Caco-2 (cell line): ENCODE results near the gene TSPAN9. TPM values are rescaled to one million over a fixed set of nuclear protein-coding genes. Genes with fewer than 3 reads are reported as not detected.

Source experiments
- BruUV-seq: library from RNA; stranded (reverse); fragments of 400-500 nt; replicated peaks from 2 replicates; lab custom pipeline; 2021; lab: Mats Ljungman, UMichigan
- CTCF ChIA-PET: fragments of 300-600 bp; sonication (Branson Sonifier 250); formaldehyde crosslinking; loops from one replicate; lab custom pipeline; 2022; ENCODE audit warnings: antibody characterized with exemption; lab: Charles Lee
- POLR2A ChIA-PET: fragments of 300-600 bp; sonication (Branson Sonifier 250); formaldehyde crosslinking; loops from one replicate; lab custom pipeline; 2022; ENCODE audit warnings: antibody characterized with exemption; lab: Charles Lee
- DNase-seq, 2 experiments: peaks; one replicate each; pipeline versions ENCODE4 v3.0.0 to v3.0.0-alpha.2; 2020 to 2022
- H3K27me3 ChIP-seq: replicated peaks from 2 replicates; pipeline ENCODE4 v1.6.0; 2011; ENCODE audit warnings: low read length; ENCODE audit not compliant: control insufficient read depth, insufficient read depth
- H3K36me3 ChIP-seq: 2 replicates; pipeline ENCODE4 v1.5.1; 2011; ENCODE audit warnings: low read length; ENCODE audit not compliant: control insufficient read depth, insufficient read depth
- H3K4me1 ChIP-seq: fragments of 250-450 bp; sonication (Bioruptor Pico); 2 replicates; pipeline ENCODE4 v1.5.1; 2020; ENCODE audit warnings: mild to moderate bottlenecking
- H3K4me3 ChIP-seq: 2 replicates; pipeline ENCODE4 v1.5.1; 2011; ENCODE audit warnings: low read depth, mild to moderate bottlenecking, control low read depth, low read length
- H3K9me3 ChIP-seq: fragments of 250-450 bp; sonication (Bioruptor Pico); 2 replicates; pipeline ENCODE4 v1.5.1; 2020; ENCODE audit warnings: mild to moderate bottlenecking, moderate library complexity
- H3K27ac Mint-ChIP-seq: one replicate; pipeline ENCODE4 v1.8.0; 2022; ENCODE audit warnings: mixed read lengths; ENCODE audit not compliant: unreplicated experiment
- H3K27me3 Mint-ChIP-seq: one replicate; pipeline ENCODE4 v1.8.0; 2022; ENCODE audit warnings: mixed read lengths; ENCODE audit not compliant: insufficient read depth, unreplicated experiment
- H3K36me3 Mint-ChIP-seq: one replicate; pipeline ENCODE4 v1.8.0; 2022; ENCODE audit warnings: mild to moderate bottlenecking, mixed read lengths; ENCODE audit not compliant: insufficient read depth, unreplicated experiment
- H3K4me1 Mint-ChIP-seq: one replicate; pipeline ENCODE4 v1.8.0; 2022; ENCODE audit warnings: low read depth, mixed read lengths; ENCODE audit not compliant: unreplicated experiment
- H3K4me3 Mint-ChIP-seq: one replicate; pipeline ENCODE4 v1.8.0; 2022; ENCODE audit warnings: mild to moderate bottlenecking, moderate library complexity, mixed read lengths; ENCODE audit not compliant: unreplicated experiment
- H3K9me3 Mint-ChIP-seq: one replicate; pipeline ENCODE4 v1.8.0; 2022; ENCODE audit warnings: mixed read lengths; ENCODE audit not compliant: unreplicated experiment
- intact Hi-C: fragments of 100-400 bp; cut with micrococcal nuclease; formaldehyde crosslinking; loops from one replicate; pipeline ENCODE4 v1.10.0; 2022; ENCODE audit not compliant: unreplicated experiment
- total RNA-seq: library from RNA; stranded (reverse); gene quantifications from 2 replicates; pipeline ENCODE4 v1.2.3, GENCODE V29; 2022
- TF ChIP-seq, protein P1 (sequence below), 2 experiments: fragments of 200-600 bp in 1 of 2; IDR thresholded peaks; 1 replicate in 1 of 2; 2 replicates in 1 of 2; pipeline versions ENCODE4 v1.5.1 to v1.8.0; 2011 to 2022; ENCODE audit warnings: antibody characterized with exemption in 1 of 2, control low read depth in 1 of 2, inconsistent platforms in 1 of 2, low read depth in 1 of 2, low read length in 1 of 2, mild to moderate bottlenecking in 1 of 2, moderate library complexity in 1 of 2; ENCODE audit not compliant: insufficient read depth in 1 of 2, severe bottlenecking in 1 of 2, unreplicated experiment in 1 of 2

Gene TSPAN9
- total RNA-seq, 1 experiment from 2014 or later, result 49.1 TPM

DNA sequence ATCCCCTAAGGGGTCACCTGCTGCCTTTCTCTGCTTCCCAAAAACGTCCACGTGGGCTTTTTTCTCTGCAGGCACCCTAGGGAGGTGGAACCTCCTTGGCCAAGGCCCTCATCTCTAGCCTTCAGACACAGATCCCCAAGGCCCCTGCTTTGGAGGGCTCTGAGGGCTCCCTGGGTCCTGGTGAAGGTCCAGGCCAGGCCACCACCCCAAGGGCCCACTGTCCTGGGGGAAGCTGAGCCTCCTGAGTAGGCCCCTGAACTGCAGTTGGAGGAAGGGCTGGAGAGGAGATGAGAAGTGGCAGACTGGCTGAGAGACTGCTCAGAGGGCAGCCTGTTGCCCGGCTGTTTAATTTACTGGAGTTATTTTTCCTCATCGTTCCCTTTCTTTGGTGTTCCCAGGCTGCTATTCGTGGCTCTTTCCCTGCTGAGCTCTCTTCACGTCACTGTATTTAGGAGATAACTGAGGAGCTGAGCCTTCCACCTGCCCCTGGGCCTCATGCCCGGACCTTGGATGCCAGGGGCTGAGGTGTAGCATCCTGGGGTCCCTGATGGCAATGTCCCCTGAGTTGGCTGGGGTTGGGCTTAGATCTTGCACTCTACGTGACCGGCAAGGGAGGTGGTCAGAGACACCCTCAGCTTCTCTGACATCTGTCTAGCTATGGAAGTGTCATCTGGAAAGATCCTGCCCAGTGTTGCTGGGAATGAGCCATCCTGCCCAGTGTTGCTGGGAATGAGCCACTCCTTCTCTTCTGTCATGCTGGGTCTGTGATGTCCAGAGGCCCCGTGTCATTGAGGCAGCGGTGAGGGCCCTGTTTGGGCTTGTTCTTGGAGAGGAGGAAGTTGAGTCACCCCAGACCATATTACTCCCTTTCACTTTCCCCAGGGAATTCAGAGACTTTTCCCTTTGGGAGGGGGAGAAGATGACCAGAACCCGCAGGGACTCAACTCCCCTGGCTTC is 139.8 kb downstream of the TSPAN9 start:
- Histone ChIP-seq H3K9me3 (no peaks in the 10 kb centered on the region), H3K4me3 (no peak overlapping the region), H3K27me3 (no peaks in the 10 kb centered on the region), H3K36me3 (no peaks in the 10 kb centered on the region), H3K4me1 (no peaks in the 10 kb centered on the region)
- Mint-ChIP-seq H3K27ac (no peak overlapping the region), H3K9me3 (no peaks in the 10 kb centered on the region), H3K4me1 (no peaks in the 10 kb centered on the region), H3K4me3 (no peak overlapping the region), H3K27me3 (no peaks in the 10 kb centered on the region), H3K36me3 (no peaks in the 10 kb centered on the region)
- CTCF ChIA-PET, result interaction anchor here (1.0 to 1.7 kb wide), 2 partner anchors 9 to 15 kb away, joined by 3 to 4 read pairs; no protein-coding TSS in a partner anchor
- no TSS peak for BruUV-seq
- DNase-seq, result no peak
- TF ChIP-seq, protein P1, sequence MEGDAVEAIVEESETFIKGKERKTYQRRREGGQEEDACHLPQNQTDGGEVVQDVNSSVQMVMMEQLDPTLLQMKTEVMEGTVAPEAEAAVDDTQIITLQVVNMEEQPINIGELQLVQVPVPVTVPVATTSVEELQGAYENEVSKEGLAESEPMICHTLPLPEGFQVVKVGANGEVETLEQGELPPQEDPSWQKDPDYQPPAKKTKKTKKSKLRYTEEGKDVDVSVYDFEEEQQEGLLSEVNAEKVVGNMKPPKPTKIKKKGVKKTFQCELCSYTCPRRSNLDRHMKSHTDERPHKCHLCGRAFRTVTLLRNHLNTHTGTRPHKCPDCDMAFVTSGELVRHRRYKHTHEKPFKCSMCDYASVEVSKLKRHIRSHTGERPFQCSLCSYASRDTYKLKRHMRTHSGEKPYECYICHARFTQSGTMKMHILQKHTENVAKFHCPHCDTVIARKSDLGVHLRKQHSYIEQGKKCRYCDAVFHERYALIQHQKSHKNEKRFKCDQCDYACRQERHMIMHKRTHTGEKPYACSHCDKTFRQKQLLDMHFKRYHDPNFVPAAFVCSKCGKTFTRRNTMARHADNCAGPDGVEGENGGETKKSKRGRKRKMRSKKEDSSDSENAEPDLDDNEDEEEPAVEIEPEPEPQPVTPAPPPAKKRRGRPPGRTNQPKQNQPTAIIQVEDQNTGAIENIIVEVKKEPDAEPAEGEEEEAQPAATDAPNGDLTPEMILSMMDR (IDR thresholded peaks at IDR 0.05; ENCODE audit: insufficient read depth in 1 of 2, low read depth in 1 of 2, low read length in 1 of 2, severe bottlenecking in 1 of 2, unreplicated experiment in 1 of 2), result no peak
- POLR2A ChIA-PET, result no interaction called here
- intact Hi-C loops, result no loop called here

DNA sequence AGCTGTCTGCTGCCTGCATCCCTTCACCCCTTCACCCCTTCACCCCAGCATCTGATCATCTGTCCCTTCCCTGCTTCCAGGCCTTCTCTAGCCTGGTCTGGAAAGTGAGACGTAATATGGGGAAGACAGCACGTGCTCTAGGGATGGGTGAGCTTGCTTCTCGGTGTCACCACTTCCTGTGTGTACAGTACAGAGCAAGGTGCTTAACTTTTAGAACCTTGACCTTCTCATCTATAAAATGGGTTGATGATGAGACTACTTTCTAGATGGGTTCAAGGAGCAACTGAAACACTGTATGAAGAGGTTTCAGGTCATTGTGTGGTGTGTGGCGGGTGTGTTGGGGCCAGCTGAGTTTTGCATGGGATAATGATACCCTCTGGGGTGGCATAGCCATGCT is 140.5 kb downstream of the TSPAN9 start:
- ChIA-PET CTCF (interaction anchor here (1.7 kb wide), 1 partner anchor 16 kb away, joined by 3 read pairs; no protein-coding TSS in a partner anchor), POLR2A (no interaction called here)
- H3K27ac Mint-ChIP-seq, result no peak overlapping the region
- intact Hi-C loops, result no loop called here
- H3K9me3 ChIP-seq, result no peaks in the 10 kb centered on the region
- H3K4me3 ChIP-seq, result no peak overlapping the region
- no peak overlapping the region for H3K4me3 Mint-ChIP-seq
- no peaks in the 10 kb centered on the region for H3K27me3 Mint-ChIP-seq
- no peaks in the 10 kb centered on the region for H3K4me1 ChIP-seq
- H3K27me3 ChIP-seq, result no peaks in the 10 kb centered on the region
- H3K36me3 ChIP-seq, result no peaks in the 10 kb centered on the region
- TF ChIP-seq, protein P1 (IDR thresholded peaks at IDR 0.05; ENCODE audit: insufficient read depth in 1 of 2, low read depth in 1 of 2, low read length in 1 of 2, severe bottlenecking in 1 of 2, unreplicated experiment in 1 of 2), result no peak
- no peak for DNase-seq
- no peaks in the 10 kb centered on the region for H3K9me3 Mint-ChIP-seq
- no peaks in the 10 kb centered on the region for H3K4me1 Mint-ChIP-seq
- no TSS peak for BruUV-seq
- no peaks in the 10 kb centered on the region for H3K36me3 Mint-ChIP-seq

DNA sequence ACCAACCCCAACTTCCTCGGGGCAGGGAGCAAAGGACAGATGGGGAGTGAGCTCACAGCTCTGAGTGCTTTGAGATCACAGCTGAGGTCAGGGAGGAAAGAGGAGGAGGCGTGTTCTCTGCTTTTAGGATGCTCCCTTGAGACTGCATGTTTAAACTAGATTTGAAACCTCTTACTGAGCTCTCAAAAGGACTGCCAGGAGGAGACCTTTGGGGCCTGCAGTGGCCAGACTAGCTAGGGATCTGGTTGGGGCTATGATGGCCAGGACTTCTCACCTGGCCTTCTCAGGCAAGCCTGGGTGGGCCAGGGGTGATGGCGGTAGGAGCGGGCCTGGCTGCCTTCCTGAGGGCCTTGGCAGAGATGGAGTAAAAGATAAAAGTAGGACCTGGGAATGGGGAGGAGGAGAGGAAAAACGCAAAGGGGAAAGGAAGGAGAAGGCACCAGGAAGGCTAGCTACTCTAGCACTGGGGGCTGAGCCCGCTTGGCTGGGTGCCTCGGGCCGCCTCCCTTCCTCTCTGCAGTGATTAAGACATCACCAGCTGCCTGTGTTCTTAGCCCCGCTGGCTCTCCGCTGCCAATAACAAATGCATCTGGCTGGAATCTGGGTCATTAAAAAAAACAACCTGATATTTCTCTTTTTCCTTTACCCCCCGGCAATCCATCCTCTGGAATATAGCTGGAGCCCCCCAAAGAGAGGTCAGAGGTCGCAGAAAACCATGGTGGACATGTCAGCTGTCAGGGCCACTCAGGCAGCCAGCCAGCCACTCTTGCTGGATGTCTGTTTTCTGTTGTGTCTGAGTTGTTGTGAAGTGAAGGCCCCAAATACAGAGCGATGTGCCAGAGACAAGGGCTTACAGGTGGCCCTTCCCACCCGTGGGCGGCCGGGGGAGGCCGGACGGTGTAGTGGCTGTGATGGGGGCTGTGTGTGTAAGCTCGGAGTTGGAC is 141.3 kb downstream of the TSPAN9 start:
- Mint-ChIP-seq H3K27ac (no peak overlapping the region), H3K27me3 (no peaks in the 10 kb centered on the region), H3K4me1 (no peaks in the 10 kb centered on the region), H3K4me3 (no peak overlapping the region), H3K9me3 (no peaks in the 10 kb centered on the region), H3K36me3 (no peaks in the 10 kb centered on the region)
- ChIA-PET CTCF (no interaction called here), POLR2A (no interaction called here)
- H3K9me3 ChIP-seq, result no peaks in the 10 kb centered on the region
- no peak for DNase-seq
- H3K36me3 ChIP-seq, result no peaks in the 10 kb centered on the region
- H3K4me1 ChIP-seq, result no peaks in the 10 kb centered on the region
- intact Hi-C loops, result no loop called here
- H3K27me3 ChIP-seq, result no peaks in the 10 kb centered on the region
- no peak overlapping the region for H3K4me3 ChIP-seq
- BruUV-seq, result no TSS peak
- TF ChIP-seq, protein P1 (IDR thresholded peaks at IDR 0.05; ENCODE audit: insufficient read depth in 1 of 2, low read depth in 1 of 2, low read length in 1 of 2, severe bottlenecking in 1 of 2, unreplicated experiment in 1 of 2), result no peak
